OCI-M1 (cell line): Measurements from ENCODE around the gene KLHDC3.
"Not testable (repeated sequence)": the region's sequence is repeated elsewhere in the genome, so short reads cannot be mapped to it uniquely, and the experiment has no call there.

Experiments
- DNase-seq: peaks from one replicate; lab custom pipeline; 2025; lab: John Stamatoyannopoulos, UW

The KLHDC3 gene

DNA sequence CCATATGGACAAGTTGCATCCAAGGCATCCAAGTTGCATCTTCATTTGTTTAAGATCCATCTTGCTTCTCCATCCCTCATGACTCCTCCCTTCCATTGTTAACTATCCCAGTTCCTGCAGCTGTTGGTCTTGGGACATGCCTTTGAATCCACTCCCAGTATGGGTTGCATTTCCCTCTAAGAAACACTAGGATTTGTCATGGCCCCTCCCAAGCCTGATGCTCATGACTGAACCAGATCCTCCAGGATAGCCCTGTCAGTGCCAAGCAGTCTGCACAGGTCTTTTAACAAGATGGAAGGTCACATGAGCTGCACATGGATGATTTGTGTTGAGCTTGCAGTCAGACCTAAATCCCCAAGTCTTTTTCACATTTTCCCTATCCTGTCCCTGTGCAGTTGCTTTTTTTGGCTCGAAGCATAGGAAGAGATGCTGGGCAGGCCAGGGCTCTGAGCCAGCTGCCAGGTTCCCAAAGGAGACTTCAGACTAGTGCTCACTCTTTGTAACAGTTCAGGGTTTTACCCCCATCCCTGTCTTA lies 25.5 kb upstream of the KLHDC3 start:
- DNase-seq = no peak

DNA sequence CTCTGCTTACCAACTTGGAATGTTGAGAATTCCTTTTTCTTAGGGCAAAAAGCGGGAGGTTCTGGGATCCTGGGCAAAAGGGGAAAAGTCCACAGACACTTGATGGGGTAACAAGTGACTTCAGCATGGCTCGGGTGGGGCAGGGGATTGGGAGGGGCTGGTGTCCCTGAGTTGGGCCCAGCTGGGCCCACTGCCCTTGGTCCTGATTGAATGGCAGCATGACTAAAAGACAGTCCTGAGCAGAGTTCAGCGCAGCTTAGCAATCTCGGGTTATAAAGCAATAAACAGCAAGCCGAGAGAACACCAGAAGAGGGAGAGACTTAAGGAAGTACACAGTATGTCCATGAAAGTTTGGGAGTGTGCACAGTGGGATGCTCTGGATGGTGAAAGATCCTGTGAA lies 24.1 kb upstream of the KLHDC3 start:
- DNase-seq = no peak

DNA sequence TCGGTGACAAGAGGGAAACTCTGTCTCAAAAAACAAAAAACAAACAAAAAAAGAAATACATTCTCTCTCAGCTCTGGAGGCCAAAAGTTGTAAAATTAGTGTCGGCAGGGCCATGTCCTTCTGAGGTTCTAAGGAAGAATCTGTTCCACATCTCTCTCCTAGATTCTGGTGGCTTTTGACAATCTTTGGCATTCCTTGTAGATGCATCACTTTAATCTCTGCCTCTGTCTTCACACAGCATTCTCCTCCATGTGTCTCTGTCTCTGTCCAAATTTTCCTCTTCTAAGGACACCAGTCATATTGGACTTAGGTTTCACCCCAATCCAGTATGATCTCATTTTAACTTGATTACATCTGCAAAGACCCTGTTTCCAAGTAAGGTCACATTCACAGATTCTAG lies 20.6 kb upstream of the KLHDC3 start:
- no peak for DNase-seq

- DNase-seq = no peak
Measured at GRCh38 chr6:42996513-42996912, 17.5 kb upstream of the KLHDC3 start.

DNA sequence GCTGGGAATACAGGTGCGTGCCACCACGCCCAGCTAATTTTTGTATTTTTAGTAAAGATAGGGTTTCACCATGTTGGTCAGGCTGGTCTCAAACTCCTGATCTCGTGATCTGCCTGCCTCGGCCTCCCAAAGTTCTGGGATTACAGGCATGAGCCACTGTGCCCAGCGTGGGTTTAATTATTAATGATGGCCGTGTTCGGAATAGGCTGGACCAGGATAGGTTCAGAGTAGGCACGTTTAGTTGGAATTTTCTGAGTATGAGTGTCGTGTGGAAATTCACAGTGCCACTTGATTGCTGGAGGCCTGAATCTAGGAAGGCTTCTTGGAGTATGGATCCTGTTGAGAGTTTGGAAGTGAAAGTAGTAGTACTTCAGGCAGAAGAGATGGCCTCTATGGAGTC lies 15.8 kb upstream of the KLHDC3 start:
- not testable (repeated sequence) for DNase-seq

DNA sequence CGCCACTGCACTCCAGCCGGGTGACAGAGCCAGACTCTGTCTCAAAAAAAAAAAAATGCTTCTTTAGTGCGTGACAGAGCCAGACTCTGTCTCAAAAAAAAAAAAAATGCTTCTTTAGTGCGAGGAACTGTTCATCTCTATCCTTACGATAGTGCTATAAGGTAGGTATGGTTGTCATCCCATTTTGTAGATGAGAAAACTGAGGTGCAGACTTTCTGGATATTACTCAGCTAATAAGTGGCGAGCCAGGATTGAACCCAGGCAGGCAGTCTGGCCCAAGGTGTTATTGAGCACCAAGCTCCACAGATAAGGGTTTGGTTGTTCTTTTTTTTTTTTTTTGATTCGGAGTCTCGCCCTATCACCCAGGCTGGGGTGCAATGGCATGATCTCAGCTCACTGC lies 12.2 kb upstream of the KLHDC3 start:
- no peak for DNase-seq

DNA sequence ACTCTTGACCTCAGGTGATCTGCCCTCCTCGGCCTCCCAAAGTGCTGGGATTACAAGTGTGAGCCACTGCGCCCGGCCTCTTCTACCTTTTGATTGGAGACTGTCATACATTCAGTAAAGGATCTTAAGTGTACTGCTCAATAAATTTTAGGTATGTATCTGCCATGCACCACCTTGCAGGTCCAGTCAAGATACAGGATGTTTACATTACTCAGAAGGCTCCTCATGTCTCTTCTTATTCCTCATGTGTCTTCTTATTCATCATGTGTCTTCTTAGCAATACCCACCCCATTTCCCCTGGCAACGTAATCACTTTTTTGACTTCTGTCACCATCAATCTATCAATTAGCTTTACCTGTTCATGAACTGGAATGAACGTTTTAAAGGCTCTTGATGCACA lies 8.2 kb upstream of the KLHDC3 start:
- no peak for DNase-seq

- no peak for DNase-seq
Measured at GRCh38 chr6:43006251-43006650, 7.8 kb upstream of the KLHDC3 start.

DNA sequence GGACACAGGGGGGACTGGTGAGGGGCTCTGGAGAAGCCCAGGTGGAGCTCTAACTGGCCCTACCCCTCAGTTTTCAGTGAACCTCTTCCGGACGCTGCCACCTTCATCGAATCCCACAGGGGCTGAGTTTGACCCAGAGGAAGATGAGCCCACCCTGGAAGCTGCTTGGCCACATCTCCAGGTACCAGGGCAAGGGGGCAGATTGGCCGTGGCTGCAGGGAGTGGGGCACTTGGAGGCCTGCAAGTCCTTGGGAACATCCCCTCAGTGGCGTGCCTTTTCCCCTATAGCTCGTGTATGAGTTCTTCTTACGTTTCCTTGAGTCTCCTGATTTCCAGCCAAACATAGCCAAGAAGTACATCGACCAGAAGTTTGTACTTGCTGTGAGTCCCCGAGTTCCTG lies 6.9 kb upstream of the KLHDC3 start:
- no peak for DNase-seq

GRCh38 chr6:43009124-43009523 lies 4.9 kb upstream of the KLHDC3 start:
- DNase-seq = peak; percentile 55

- no peak for DNase-seq
Measured at GRCh38 chr6:43011207-43011606, 2.8 kb upstream of the KLHDC3 start.

GRCh38 chr6:43012364-43012763 lies 1.7 kb upstream of the KLHDC3 start:
- DNase-seq = no peak

DNA sequence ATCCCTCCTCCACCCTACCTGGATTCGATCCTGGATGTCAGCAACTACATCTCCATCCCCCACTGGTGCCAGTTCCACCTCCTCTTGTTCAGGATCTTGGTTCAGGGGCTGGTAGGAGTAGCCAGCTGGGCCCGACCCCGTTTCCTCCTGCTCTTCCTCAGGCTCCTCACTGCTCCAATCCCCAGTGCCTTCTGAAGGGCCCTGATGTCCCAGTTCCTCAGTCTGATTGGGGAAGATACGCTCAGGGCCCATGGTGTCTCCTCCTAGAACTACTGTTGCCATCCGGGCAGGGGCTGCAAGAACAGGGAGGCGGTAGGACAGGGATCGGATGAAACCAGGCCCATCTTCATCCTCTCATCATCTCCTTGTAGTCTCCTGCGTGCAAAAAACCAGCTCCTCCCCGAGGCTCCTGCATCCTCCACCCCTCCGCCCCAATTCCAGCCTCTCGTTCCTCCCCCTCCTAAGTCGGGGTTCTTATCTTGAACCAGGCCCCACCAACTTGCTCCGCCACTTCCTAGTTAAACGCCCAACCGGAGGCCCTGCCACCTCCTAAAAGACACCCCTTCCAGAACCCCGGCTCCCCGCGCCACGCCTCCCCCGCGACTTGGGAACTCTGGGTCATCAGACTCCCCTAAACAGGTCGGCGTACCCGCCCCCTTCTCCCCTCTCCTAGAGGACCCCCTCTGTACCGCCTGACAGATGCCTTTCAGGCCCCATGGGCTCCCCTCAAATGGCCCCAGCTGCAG lies 779 bp upstream of the KLHDC3 start:
- DNase-seq = peak; percentile 76

DNA sequence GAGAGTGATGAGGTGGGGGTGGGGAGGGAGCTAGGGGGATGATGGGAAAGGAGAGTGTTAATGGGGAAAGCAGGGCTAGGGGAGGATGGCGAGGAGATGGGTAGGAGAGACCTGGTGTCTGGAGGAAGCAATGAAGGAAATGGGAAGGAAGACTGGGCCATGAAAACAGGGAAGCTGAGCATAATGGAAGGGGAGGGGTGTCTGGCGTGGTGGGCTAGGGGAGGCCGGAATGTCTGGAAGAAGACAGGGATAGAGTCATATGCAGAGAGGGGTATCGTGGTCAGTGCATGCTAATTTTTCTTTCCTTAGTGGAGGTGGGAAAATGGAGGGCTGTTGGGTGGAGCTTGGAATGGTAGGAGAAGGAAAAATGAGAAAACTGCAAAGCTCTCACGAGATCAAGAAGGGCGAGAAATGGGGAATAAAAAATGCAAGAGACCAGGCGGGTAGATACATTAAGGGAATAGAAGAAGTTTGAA lies 423 bp downstream of the KLHDC3 start:
- no peak for DNase-seq

DNA sequence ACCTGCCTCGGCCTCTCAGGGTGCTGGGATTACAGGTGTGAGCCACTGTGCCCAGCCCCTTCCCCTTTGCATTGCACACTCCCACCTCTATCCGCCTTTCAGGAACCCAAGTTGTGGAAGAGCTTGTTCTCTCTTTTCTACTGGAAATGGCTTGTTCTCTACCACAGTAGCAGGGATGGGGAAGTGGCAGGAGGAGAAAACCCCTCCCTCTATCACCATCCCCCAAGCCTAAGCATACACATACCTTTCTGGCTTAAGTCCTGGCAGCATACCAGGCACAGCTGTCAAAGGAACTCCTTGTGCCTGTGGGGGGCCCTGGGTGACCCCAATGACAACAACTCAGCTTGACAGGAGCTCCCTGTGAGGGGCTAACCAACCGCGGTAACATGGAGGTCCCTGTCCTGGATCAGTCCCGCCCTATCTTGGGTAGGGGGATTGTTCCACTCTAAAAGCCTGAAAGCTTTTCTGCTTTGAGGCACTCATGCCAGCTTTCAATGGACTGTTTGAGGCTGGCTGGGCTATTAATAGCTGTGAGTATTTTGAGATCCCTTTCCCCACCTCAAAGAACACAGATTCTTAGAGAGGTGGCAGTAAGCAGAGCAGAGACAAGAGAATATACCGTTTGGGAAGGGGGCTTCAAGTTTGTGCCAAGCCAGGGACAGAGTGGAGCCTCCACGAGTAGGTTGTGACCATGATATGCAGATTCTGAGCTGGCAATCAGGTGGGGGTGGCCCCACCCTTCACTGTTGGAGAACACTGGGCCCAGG lies 2.3 kb downstream of the KLHDC3 start:
- DNase-seq = no peak

- no peak for DNase-seq
Measured at GRCh38 chr6:43016943-43017334, 2.9 kb downstream of the KLHDC3 start.

GRCh38 chr6:43019152-43019551 lies 5.1 kb downstream of the KLHDC3 start:
- no peak for DNase-seq

DNA sequence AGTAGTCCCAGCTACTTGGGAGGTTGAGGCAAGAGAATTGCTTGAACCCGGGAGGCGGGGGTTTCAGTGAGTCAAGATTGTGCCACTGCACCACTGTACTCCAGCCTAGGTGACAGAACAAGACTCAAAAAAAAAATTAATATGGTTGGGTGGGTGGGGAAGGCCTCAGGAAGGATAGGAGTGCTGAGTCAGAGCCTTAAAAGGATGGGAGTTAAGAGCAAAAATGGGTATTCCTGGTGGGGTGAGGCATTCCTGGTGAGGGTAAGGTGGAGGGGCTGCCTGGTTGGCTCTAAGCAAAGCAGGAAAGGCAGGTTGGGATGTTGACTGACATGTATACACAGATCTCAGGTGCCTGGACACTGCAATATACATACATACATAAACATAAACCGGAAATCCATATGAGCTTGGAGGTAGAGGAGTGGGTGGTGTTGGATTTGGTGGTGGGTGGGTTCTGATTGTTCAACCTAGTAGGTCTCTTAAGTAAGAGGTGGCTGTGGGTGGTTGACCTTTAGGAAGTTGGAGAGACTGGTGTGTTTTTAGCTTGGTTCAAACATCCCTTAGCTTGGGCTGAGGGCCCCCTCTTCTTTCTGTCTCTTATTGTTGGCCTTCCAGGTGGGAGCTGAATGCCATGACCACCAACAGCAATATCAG lies 6.1 kb downstream of the KLHDC3 start:
- DNase-seq = no peak

DNA sequence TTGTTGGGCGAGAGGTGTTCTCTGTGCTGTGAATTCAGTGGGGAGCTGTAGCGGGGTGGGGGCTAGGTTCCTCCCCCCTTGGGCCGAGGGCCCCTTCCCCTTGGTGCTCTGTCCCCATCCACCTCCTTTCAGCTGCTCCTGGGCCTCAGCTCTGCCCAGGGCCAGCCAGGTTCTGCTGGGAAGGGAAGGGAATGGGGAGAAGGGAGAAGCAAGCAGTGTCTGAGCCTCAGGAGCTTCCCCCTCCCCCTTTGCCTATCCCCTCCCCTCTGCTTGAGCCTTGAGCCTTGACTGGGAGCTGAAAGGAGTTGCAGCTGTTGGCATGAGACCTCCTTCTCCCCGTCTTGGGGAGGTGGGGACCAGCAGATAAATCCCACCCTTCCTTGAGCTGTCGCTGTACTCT lies 6.8 kb downstream of the KLHDC3 start:
- peak; percentile 70 for DNase-seq

DNA sequence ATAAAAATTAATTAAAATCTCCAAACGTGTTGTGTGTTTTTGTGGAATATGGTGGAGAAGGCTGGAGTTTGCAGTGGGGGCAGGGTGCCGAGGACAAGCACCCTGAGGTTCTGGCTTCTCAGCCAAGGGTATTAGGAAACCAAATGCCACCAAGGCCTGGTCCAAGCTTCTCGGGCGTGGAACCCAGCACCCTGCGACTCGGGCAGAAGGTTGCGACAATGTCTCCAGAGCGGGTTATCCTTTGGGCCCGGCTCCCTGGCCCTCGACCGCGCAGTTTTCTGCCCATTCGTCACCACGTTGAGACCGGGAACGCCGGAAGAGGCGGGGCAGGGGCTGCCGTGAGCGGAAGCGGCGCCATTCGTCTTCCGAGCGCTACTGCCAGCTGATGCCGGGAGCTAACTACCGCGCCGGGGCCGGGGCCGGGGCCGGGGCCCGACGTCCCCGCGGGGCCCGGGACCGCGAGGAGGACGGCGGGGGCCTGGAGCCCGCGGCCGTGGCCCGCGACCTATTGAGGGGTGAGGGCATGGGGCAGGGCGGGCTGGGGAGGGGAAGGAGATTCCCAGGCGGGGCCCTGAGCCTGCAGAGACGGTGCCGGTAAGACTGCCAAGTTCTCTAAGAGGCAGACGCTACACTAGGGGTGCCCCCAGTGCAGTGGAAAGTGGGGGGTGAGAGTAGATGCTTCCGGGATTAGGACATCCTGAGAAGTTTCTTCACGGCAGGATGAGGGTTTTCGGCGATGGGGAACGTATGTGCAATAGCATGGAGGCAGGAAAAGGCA lies 7.4 kb downstream of the KLHDC3 start, which contains the start of gene RRP36:
Gene RRP36, plus strand, starts transcription at position 354 of the 778 bp plus-strand sequence. Its CDS starts 32 bp downstream, at position 386.
- DNase-seq = peak; percentile 90

DNA sequence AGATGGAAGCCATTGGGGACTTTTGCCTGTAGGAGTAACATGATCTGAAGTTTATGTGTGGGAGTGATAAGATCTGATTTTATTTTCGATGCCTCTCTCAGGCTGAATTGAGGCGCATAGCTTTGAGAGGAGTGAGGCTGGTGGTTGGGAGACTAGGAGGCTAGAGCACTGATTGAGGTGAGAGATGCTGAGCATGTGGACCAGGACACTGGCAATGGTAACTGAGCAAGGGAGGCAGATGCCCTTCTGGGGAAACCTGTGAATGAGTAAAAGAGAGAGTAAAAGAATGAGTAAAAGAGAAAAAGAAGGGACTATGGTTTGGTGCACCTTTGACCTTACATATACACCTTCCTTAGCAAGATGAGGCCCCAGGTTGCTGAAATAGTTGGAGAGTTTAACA lies 10.4 kb downstream of the KLHDC3 start:
- no peak for DNase-seq

DNA sequence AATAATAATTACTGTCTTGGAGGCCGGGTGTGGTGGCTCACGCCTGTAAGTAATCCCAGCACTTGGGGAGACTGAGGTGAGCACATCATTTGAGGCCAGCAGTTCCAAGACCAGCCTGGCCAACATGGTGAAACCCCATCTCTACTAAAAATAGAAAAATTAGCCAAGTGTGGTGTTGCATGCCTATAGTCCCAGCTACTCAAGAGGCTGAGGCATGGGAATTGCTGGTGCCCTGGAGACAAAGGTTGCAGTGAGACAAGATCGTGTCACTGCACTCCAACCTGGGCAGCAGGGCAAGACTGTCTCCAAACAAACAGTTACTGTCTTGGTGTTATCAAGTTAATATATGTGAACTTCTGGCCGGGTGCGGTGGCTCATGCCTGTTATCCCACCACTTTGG lies 12.3 kb downstream of the KLHDC3 start:
- no peak for DNase-seq
